ENCODE data around the gene BLVRA. TPM values are rescaled to one million over a fixed set of nuclear protein-coding genes. Genes with fewer than 3 reads are reported as not detected.
"Not testable (repeated sequence)": the region's sequence is repeated elsewhere in the genome, so short reads cannot be mapped to it uniquely, and the experiment has no call there.

The BLVRA gene
- total RNA-seq, 1 experiment from 2014 or later = 29.7 TPM

- H3K4me1 ChIP-seq (ENCODE audit: control insufficient read depth in 1 of 2, insufficient read depth in 2 of 2, low read length in 2 of 2) = no peaks in the 10 kb centered on the region
- H3K27me3 ChIP-seq (ENCODE audit: insufficient read depth, low read length) = no peaks in the 10 kb centered on the region
- ChIA-PET RAD21 (ENCODE audit: low non-redundant PET in 1 of 2, low total read pairs in 2 of 2, uncharacterized antibody in 2 of 2, unreplicated experiment in 2 of 2) (no interaction called here), POLR2A (no interaction called here), CTCF (no interaction called here)
- H3K4me2 ChIP-seq (ENCODE audit: low read length) = no peak overlapping the region
- no peaks in the 10 kb centered on the region for H3K9me2 ChIP-seq (ENCODE audit: insufficient read depth)
- no peaks in the 10 kb centered on the region for H4K20me1 ChIP-seq (ENCODE audit: insufficient read depth)
- no peak overlapping the region for H3K9ac ChIP-seq (ENCODE audit: low read length)
- DNase-seq (ENCODE audit: low read depth, low spot score) (no peak), ATAC-seq (no peak)
- no peaks in the 10 kb centered on the region for H3K79me2 ChIP-seq (ENCODE audit: insufficient read depth, low read length)
- H3K9me3 ChIP-seq (ENCODE audit: control insufficient read depth in 1 of 2, insufficient read depth in 1 of 2, low read depth in 1 of 2, low read length in 2 of 2) = no peaks in the 10 kb centered on the region
- intact Hi-C loops (cut with micrococcal nuclease) = no loop called here
- H3K27ac ChIP-seq (ENCODE audit: low read depth, low read length) = no peak overlapping the region
- H2AFZ ChIP-seq (ENCODE audit: low read depth, low read length, poor library complexity, severe bottlenecking) = no peak overlapping the region
- TF ChIP-seq SIN3A (IDR thresholded peaks at IDR 0.05; ENCODE audit: low read depth) (no peak), EGR1 (IDR thresholded peaks at IDR 0.05; ENCODE audit: low read depth) (no peak), CTCF (IDR thresholded peaks at IDR 0.05 in 2 of 3, conservative IDR thresholded peaks at IDR 0.05 in 1 of 3; ENCODE audit: borderline replicate concordance in 1 of 3, insufficient read depth in 1 of 3, low read depth in 2 of 3, low read length in 2 of 3) (no peak), POLR2AphosphoS5 (IDR thresholded peaks at IDR 0.05; ENCODE audit: low read depth, low read length) (no peak), REST (IDR thresholded peaks at IDR 0.05; ENCODE audit: low read depth) (no peak), EZH2 (IDR thresholded peaks at IDR 0.05) (no peak), ZBTB33 (IDR thresholded peaks at IDR 0.05; ENCODE audit: extremely low read depth, insufficient replicate concordance, low read length) (no peak), SP1 (IDR thresholded peaks at IDR 0.05; ENCODE audit: low read depth) (no peak)
- no TSS peak for BruUV-seq (replicated peaks)
- no peaks in the 10 kb centered on the region; a peak in 1 of 4 replicates for H3K36me3 ChIP-seq (ENCODE audit: control insufficient read depth in 1 of 2, insufficient read depth in 2 of 2, low read length in 2 of 2)
- H3K4me3 ChIP-seq (replicated peaks in 1 of 2; ENCODE audit: low read depth in 1 of 2, low read length in 2 of 2) = no peak overlapping the region
These were observed 13.1 kb downstream of the BLVRA start for GRCh38 chr7:43771573-43771972.

GRCh38 chr7:43773268-43773667 is 14.8 kb downstream of the BLVRA start:
- H3K4me3 ChIP-seq (replicated peaks in 1 of 2; ENCODE audit: low read depth in 1 of 2, low read length in 2 of 2); H3K9me3 ChIP-seq (ENCODE audit: control insufficient read depth in 1 of 2, insufficient read depth in 1 of 2, low read depth in 1 of 2, low read length in 2 of 2); H3K4me2 ChIP-seq (ENCODE audit: low read length); RAD21 ChIA-PET (ENCODE audit: low non-redundant PET in 1 of 2, low total read pairs in 2 of 2, uncharacterized antibody in 2 of 2, unreplicated experiment in 2 of 2); H4K20me1 ChIP-seq (ENCODE audit: insufficient read depth); CTCF ChIA-PET; H3K9me2 ChIP-seq (ENCODE audit: insufficient read depth); H3K9ac ChIP-seq (ENCODE audit: low read length); BruUV-seq (replicated peaks); H3K27me3 ChIP-seq (ENCODE audit: insufficient read depth, low read length); POLR2A ChIA-PET; H2AFZ ChIP-seq (ENCODE audit: low read depth, low read length, poor library complexity, severe bottlenecking); H3K27ac ChIP-seq (ENCODE audit: low read depth, low read length); ATAC-seq; H3K79me2 ChIP-seq (ENCODE audit: insufficient read depth, low read length); intact Hi-C loops (cut with micrococcal nuclease); DNase-seq (ENCODE audit: low read depth, low spot score); H3K36me3 ChIP-seq (ENCODE audit: control insufficient read depth in 1 of 2, insufficient read depth in 2 of 2, low read length in 2 of 2); H3K4me1 ChIP-seq (ENCODE audit: control insufficient read depth in 1 of 2, insufficient read depth in 2 of 2, low read length in 2 of 2): not testable (repeated sequence)

All from HCT116 (cell line).